KG1 (cell line): ENCODE measurements around the gene KBTBD3.
"Not testable (repeated sequence)": the region's sequence is repeated elsewhere in the genome, so short reads cannot be mapped to it uniquely, and the experiment has no call there.

ENCODE experiments used
- DNase-seq: peaks from one replicate; lab custom pipeline; 2025; lab: John Stamatoyannopoulos, UW

KBTBD3 gene

GRCh38 chr11:106061249-106061784 is 15.8 kb downstream of the KBTBD3 start:
- DNase-seq: no peak

GRCh38 chr11:106059617-106060016 is 17.5 kb downstream of the KBTBD3 start:
- DNase-seq: no peak

- DNase-seq: not testable (repeated sequence)
These were observed 18.8 kb downstream of the KBTBD3 start for GRCh38 chr11:106058377-106058776.

GRCh38 chr11:106051103-106051502 is 26.0 kb downstream of the KBTBD3 start:
- DNase-seq: no peak

GRCh38 chr11:106049727-106050476 is 27.2 kb downstream of the KBTBD3 start:
- DNase-seq: no peak

- no peak for DNase-seq
These were observed 29.5 kb downstream of the KBTBD3 start for GRCh38 chr11:106047631-106048030.

GRCh38 chr11:106043540-106043939 is 33.6 kb downstream of the KBTBD3 start:
- no peak for DNase-seq

- DNase-seq: no peak
These were observed 44.3 kb downstream of the KBTBD3 start for GRCh38 chr11:106032861-106033260.

GRCh38 chr11:106031936-106032335 is 45.2 kb downstream of the KBTBD3 start:
- no peak for DNase-seq

GRCh38 chr11:106031202-106031810 is 45.8 kb downstream of the KBTBD3 start:
- DNase-seq: no peak

- DNase-seq: no peak
These were observed 46.5 kb downstream of the KBTBD3 start for GRCh38 chr11:106030609-106031008.

- DNase-seq: no peak
These were observed 54.3 kb downstream of the KBTBD3 start for GRCh38 chr11:106022795-106023275.

- peak; percentile 98 for DNase-seq
These were observed 55.0 kb downstream of the KBTBD3 start, which contains the start of gene MSANTD4 for GRCh38 chr11:106021967-106022794. TSS of gene MSANTD4 (minus strand) at chr11:106022240. CDS start at chr11:106010917, 11,323 bp downstream.

GRCh38 chr11:106021181-106021966 is 55.8 kb downstream of the KBTBD3 start:
- no peak for DNase-seq

GRCh38 chr11:106017093-106017492 is 60.1 kb downstream of the KBTBD3 start:
- no peak for DNase-seq

- no peak for DNase-seq
These were observed 62.1 kb downstream of the KBTBD3 start for GRCh38 chr11:106015066-106015465.

GRCh38 chr11:106014620-106015019 is 62.5 kb downstream of the KBTBD3 start:
- no peak for DNase-seq

- DNase-seq: no peak
These were observed 63.1 kb downstream of the KBTBD3 start for GRCh38 chr11:106014035-106014434.

GRCh38 chr11:106012744-106013143 is 64.4 kb downstream of the KBTBD3 start:
- DNase-seq: no peak

- no peak for DNase-seq
These were observed 65.7 kb downstream of the KBTBD3 start for GRCh38 chr11:106011481-106011880.

- DNase-seq: not testable (repeated sequence)
These were observed 74.1 kb downstream of the KBTBD3 start for GRCh38 chr11:106003094-106003493.
